H54 (cell line): ENCODE measurements around the gene NCOR1.
A peak's percentile ranks its signal among the peaks of the same experiment; 100 is the strongest.

ENCODE experiments used
- DNase-seq: peaks from one replicate; pipeline ENCODE4 v3.0.0; 2011; ENCODE audit warnings: low spot score, mixed read lengths; ENCODE audit not compliant: insufficient read length
- FAIRE-seq: peaks from 3 replicates; lab custom pipeline; 2011; peaks lifted over from hg19 to GRCh38; lab: Jason Lieb, UNC
- POLR2A ChIP-seq: IDR thresholded peaks from 2 replicates; pipeline ENCODE4 v1.6.1; 2011; ENCODE audit warnings: low read depth, mild to moderate bottlenecking, low read length

Gene NCOR1

DNA sequence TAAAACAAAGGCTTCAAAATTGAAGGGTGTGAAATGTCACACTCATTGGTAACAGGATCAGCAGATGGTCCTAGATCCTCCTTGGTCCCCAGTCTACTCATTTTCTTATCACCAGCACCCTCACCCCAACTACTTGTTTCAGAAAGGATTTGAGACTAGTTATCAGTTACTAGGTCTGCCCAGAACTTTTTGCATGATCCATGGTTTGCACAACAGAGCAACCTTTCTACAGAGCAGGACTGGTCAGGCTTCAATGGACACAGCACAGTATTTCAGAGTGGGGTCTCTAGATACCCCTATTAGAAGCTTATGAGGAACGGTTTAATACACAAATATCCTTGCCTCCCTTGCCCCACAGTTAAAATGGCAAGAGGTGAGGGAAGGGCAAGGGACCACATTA, 190.1 kb downstream of the NCOR1 start:
- TF ChIP-seq POLR2A, result no peak
- DNase-seq (no peak), FAIRE-seq (no peak)

DNA sequence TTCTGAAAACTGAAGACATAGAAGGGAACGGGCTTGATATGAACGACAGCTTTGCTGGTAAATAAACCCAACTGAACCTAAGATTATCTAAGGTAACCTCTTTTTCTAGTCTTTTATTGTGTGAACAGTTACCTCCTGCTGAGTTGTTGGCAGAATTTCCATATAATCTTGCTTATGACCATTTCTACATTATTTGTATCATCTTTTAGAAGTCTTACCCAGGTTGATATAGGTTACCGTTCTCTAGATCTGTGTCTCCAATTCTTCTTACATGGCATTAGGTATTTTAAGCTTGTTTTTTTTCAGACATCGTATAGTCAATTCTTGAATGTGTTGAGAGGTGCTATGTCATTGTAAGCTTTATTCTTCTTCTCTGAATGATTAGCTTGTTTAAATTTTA, 191.5 kb downstream of the NCOR1 start:
- DNase-seq (no peak), FAIRE-seq (no peak)
- TF ChIP-seq POLR2A, result no peak

DNA sequence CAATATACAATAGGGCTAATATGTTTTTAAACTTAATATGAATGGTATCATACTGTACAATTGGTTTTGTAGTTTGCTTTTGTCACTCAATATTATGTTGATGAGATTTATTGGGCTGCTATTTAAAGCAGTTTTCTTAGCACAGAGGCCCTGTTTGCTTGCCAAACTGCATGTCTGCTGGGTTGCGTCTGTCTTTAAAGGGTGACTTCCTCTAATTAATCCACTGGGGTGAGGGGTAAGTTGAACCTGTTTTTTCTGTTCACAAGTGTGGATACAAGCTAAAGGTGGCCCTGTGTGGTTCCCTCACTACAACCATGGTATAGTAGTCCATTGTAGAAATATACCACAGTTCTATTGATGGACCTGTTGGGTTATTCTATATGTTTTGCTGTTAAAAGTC, 196.0 kb downstream of the NCOR1 start:
- no peak for TF ChIP-seq POLR2A
- DNase-seq (no peak), FAIRE-seq (no peak)

DNA sequence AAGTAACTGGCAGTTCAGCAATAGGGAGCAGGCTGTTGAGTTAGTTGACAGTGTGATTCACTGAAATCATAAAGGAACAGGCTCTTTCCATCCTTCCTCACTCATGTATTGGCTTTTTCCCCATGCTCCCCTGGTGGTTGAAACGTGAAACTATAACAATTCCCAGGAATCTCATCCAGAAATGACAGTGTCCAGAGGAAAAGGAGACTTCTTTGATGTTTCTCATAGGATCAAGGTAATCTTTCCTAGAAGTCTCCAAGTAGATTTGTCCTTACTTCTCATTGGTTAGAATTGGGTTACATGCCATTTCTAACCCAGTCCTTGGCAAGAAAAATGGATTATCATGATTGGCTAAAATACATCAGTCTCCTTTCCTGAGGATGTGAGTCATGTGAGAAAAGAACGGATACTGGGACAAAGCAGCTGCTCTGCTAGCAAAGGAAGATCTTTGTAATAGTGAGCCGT, 201.4 kb downstream of the NCOR1 start:
- TF ChIP-seq POLR2A, result no peak
- DNase-seq (no peak), FAIRE-seq (peak; percentile 99)

DNA sequence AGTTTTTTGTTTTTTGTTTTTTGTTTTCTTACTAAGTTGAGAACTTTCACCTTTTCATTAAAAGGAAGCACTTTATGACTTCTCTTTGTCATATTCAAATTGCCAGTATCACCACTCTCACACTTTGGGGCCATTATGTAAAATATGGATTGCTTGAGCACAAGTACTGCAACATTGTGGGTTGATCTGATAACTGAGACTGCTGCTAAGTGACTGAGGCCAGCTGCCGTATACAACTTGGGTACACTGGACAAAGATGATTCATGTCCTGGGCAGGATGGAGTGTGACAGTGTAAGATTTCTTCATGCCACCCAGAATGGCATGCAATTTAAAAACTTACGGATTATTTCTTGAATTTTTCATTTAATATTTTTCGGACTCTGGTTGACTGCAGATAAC, 207.9 kb downstream of the NCOR1 start:
- no peak for FAIRE-seq
- DNase-seq, result no peak
- no peak for TF ChIP-seq POLR2A

DNA sequence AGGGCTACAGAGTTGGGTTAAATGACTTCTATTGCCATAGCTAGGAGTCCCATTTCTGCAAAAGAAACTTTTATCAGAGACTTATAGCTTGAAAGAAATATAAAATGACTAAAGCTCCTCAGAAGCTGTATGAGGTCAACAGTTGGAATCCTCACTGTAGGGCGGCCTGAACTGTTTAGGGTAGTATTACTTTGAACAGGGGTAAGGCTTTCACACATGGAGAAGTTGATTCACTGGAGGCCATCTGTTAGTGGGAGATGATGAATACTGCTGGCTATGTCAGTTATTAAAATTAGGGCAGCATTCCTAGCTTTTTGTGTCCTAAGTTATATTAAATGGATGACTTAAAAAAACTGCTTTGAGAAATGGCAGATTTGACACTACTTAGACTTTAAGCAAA, 209.7 kb downstream of the NCOR1 start:
- FAIRE-seq (no peak), DNase-seq (no peak)
- no peak for TF ChIP-seq POLR2A

GRCh38 chr17:16003841-16004240, 211.5 kb downstream of the NCOR1 start:
- no peak for TF ChIP-seq POLR2A
- DNase-seq (no peak), FAIRE-seq (no peak)

- DNase-seq (no peak), FAIRE-seq (no peak)
- TF ChIP-seq POLR2A, result no peak
These were observed 212.6 kb downstream of the NCOR1 start for GRCh38 chr17:16002708-16003260.

- no peak for FAIRE-seq
- no peak for DNase-seq
- TF ChIP-seq POLR2A, result no peak
These were observed 214.0 kb downstream of the NCOR1 start for GRCh38 chr17:16001226-16001897.

DNA sequence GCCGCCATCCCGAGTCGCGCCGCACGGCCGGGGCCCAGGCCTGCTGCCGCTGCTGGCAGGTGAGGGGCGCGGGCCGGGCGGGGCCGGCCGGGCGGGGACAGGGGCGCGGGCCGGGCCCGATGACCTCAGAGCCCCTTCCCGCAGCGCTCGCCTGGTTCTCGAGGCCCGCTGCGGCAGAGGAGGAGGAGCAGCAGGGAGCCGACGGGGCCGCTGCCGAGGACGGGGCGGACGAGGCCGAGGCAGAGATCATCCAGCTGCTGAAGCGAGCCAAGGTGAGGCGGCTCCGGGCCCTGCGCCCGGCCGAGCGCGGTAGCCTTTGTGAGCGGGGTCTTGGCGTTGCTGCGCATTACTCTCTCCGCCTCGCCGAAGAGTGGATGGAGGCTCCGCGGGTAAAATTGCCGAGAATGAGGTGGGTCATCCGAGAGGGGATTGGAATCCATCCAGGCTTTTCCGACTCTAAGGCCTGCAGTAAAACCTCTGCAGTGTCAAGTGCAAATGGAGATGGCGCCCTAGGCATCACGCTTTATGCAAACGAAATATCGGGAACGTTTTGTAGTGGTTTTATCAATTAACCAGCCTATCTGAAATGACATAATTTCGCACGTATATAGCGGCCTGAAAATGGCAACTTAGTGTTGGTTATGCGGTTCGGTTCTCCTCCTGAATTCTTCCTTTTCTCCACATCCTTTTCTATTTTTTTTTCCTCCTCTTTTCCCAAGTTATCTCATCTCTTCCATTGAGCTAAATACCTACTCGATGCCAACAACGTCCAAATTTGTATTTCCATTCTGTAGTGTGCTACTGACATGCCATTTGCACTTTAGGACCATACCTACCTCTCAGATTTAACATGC, 215.1 kb downstream of the NCOR1 start:
- no peak for FAIRE-seq
- peak; percentile 31 for DNase-seq
- no peak for TF ChIP-seq POLR2A

GRCh38 chr17:15999141-15999973, 216.0 kb downstream of the NCOR1 start, which contains the start of the genes TTC19 and ZSWIM7:
TSS of gene TTC19 (plus strand) at chr17:15999824. CDS start at chr17:15999849, 25 bp downstream.
TSS of gene ZSWIM7 (minus strand) at chr17:15999704. CDS start at chr17:15999594, 110 bp downstream.
- FAIRE-seq (peak; percentile 74), DNase-seq (peak; percentile 91)
- peak; percentile 87; the same call in 1 of the 2 replicates for TF ChIP-seq POLR2A

GRCh38 chr17:15998031-15998562, 217.2 kb downstream of the NCOR1 start:
- DNase-seq, result no peak
- no peak for TF ChIP-seq POLR2A
- no peak for FAIRE-seq

GRCh38 chr17:15996322-15996721, 219.0 kb downstream of the NCOR1 start:
- no peak for TF ChIP-seq POLR2A
- FAIRE-seq (no peak), DNase-seq (no peak)
